Kidney tubule cell (primary cell): ENCODE measurements around the gene EPHB3.
A peak's percentile ranks its signal among the peaks of the same experiment; 100 is the strongest.

ENCODE experiments used
- DNase-seq: peaks from one replicate; pipeline ENCODE4 v3.0.0-alpha.2; 2018; ENCODE audit warnings: low spot score

EPHB3 gene

DNA sequence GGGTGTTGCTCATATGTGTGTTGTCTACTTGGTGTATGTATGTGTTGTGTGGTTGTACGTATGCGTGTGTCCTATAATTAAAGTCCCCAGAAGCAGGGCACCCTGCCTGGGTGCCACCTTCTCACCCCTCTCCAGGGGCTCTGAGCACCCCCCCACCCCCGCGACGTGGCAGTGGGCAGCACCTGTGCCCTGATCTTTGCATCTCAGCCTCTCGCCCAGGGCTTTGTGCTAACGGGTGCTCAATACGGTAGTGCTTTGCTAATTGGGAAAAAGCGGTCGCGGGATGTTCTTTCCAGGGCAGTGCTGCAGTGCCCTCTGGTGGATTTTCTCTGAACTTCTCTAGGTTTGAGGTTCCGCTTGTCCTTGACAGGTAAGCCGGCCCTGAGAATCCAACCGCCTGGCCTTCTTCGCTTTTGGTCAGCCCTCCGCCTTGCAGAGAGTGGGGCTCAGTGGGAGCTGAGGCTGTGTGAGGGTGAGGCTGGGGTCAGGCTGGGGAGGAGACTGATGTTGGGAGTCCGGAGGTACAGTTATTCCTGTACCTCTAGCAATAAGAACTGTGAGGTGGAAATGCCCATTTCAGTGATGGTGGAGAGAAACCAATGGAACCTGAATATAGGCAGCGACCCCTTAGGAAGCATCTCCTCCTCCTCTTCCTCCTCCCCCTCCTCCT, 17.6 kb upstream of the EPHB3 start:
- DNase-seq = peak; percentile 81

DNA sequence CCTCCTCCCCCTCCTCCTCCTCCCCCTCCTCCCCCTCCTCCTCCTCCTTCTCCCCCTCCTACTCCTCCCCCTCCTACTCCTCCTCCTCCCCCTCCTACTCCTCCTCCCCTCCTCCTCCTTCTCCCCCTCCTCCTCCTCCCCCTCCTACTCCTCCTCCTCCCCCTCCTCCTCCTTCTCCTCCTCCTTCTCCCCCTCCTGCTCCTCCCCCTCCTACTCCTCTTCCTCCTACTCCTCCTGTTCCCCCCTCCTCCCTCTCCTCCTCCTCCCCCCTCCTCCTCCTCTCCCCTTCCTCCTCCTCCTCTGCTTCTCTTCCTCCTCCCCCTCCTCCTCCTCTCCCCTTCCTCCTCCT, 17.1 kb upstream of the EPHB3 start:
- no peak for DNase-seq

DNA sequence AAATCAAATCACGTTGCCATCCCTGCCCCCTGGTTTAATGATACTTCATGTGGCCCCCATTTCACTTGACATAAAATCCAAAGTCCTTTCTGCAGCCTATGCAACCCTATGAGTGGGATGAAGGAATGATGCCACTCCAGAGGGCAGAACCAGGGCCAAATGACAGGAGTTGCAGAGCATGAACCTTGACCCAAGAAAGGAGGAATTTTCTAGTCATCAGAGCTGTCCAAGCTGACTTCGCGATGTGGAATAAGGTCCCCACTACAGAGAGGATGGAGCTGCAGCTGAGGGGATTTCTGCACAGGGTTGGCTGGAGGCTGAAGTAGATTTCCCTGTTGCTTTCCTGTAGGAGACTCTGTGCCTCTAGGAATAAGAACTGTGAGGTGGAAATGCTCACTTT, 15.8 kb upstream of the EPHB3 start:
- DNase-seq = no peak

DNA sequence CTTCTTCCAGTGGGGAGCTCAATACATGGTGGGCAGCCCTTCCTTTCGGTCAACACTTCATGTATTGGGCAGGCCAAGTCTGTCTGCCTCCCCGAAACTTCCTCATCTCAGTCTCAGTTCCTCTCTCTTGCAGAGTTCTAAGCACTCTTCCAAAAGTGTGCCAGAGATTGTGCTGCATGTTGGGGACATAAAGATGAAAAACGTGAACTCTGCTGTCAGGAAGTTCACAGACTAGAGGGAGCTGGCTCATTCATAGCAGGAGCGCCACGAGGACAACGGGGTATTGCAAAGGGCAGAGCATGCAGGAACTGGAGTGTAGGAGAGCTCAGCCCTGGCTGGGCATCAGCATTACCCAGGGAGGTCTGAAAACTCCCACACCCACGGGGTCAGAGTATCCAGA, 15.3 kb upstream of the EPHB3 start:
- DNase-seq = no peak

DNA sequence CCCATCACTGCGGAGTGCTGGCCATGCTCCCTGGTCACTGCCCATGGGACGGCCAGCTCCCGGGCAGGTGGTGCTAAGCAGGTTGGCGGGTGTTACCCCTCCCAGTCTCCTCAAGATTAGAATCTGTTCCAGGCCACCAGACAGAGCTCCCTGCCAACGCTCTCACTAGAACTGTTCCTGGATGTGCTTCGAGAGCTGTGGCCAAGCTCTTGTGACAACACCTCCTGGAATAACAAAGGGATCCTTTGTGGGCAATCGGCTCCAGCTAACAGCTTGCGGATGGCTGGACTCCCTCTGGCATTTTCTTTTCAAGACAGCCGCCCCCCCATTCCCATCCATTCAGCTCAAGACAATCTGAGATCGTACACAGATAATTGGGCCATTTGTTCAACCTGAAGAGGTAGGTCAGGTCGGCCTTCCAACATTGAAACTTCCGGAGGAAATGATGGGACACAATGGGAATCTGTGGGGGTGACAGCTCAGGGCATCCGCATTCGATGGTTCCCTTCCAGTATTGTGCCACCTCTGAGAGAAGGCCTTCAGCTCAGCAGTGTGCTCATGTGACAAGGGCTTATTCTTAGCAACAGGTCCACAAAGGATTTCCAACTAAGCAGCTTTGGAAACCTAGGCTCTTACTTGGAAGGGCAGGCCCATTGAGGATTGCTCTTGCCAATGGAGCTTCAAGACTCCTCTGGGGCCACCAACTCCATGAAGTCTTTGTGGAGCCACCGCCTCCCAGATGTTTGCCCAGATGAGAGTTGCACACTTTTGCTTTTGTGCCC, 11.6 kb upstream of the EPHB3 start:
- no peak for DNase-seq

DNA sequence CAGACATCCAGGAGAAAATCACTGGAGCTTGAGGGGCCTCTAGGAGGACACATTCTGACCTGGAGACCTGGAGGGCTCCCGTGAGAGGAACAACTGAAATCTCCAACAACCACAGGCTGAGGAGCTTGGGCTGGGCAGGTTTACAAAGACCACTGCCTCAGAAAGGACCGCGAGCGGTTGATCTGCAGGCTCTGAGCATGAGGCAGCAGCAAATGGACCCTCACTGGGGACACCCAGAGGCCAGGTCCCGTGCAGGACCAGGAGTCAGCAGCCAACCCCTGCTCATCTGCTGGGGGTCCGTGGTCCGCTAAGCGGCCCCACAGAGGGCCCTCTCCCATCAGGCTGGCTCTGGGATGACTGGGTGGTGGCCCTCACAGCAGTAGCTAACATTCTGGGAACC, 10.5 kb upstream of the EPHB3 start:
- no peak for DNase-seq

DNA sequence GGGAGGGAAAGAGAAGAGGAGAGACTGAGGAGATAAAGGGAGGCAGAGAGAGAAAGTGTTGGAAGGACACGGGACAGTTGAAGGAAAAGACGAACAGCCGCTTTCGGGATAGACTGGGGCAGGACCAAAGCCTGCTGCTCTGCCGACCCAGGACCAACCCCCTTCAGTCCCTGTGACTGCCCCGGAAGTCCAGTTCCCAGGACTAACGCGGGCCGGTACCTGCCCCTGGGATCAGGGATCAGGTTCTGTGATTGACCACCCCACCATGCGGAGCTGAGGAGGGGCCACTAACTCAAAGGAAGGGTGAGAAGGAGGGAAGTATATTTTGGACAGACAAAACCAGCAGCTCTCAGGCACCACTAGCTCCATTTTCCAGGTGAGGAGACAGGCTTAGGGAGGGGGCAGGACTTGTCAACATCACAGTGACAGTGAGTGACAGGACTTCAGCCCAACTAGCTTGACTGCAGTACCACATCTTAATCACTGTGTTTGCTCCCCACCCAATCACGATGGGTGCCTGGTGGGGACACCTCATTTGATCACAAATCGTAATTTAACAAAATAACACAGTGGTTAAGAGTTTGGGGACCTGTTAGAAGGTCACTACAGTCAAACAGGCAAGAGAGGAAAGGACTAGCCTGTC, 9.8 kb upstream of the EPHB3 start:
- DNase-seq = no peak

DNA sequence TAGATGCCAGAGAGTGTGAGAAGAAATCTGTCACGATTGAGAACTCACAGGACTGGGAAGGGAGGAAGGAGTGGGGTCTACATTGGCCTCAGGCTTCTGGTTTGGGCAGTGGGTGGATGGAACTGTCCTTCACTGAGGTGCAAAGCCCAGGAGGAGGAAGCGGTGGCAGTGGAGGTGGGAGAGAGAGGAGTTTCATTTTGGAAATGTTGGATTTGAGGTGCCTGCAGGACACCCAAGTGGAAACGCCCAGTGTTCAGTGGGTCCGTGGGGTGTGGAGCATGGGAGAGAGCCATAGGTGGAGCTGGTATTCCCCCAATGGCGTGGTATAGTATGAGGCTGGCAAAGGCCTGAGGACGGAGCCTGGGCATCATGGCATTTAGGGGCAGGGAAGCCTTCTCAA, 9.3 kb upstream of the EPHB3 start:
- no peak for DNase-seq

DNA sequence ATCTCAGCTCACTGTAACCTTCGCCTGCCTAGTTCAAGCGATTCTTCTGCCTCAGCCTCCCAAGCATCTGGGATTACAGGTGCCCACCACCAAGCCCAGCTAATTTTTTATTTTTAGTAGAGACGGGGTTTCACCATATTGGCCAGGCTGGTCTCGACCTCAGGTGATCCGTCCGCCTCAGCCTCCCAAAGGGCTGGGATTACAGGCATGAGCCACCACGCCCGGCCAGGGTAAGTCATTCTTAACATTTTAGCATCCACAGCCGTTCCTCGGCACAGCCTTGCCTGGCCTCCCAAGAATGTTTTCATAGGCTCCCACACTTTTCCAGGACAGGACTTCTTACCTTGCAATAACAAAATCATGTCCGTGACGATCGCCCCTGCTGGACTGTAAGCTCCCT, 8.7 kb upstream of the EPHB3 start:
- no peak for DNase-seq

DNA sequence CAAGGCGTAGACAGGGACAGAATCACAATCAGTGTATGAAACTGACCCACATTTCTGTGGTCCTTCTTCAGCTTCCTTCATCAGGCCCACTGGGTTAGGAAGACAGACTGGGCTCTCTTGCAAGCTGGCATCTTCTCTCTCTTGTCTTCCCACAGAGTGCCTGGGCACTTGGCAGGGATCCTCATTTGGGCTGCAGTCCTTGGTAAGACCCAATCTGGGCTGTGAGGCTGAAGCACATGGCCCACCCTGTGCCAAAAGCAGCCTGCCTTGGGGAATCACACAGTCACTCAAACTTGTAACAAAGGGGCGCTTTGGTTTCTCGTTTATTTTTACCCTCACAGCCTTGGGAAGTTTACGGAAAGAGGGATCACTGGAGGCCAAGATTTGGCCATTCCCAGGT, 8.2 kb upstream of the EPHB3 start:
- no peak for DNase-seq

DNA sequence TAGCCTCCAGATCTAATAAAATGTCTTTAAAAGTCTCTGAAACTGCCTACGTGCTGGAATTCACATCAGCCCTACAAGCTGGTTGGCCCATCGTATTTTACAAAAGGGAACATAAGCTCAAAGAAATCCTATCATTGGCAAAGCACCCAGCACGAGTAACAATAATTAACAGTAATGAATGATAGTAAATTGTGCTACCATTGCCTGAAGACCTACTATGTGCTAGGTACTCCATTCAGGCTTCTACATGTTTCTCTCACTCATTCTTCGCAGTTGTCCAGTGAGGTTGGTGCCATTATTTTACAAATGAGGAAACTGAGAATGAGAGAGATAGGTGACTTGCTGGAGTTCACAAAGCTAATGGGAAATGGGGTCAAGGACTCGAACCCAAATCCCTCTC, 7.1 kb upstream of the EPHB3 start:
- no peak for DNase-seq

DNA sequence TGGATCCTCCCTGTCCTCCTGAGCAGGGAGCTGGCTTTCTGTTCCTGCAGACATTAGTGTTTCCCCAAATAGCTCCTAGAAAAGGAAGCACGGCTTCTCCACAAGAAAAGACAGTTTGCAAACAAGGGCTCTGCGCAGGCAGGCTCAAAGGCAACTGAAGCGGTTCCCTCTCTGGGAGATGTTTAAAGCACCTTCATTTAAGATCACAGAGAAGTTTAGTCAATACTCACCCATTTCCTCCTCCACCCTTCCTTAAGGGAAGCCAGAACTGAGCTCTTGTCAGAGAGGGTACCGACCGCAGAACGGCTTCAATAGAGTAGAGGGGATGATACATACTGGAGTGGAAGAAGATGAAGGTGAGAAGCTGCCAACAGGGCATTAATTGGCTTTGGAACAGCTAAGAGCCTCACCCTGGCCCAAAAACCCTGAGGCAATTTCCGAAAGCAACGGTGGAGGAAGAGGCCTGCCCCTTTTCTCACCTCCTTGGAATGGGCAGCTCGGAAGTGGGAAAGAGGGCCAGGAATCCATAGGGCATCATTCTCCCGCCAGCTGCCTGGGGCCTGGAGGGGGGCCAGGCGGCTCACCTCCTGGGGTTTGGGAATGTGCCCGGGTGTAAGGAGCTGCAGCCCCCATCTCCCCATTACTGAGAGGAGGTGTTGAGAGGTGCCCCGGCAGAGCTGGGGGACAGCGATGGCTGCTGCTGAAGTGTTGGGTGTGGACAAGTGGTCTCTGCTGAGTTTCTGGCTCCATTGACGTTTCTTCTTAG, 4.8 kb upstream of the EPHB3 start:
- no peak for DNase-seq

DNA sequence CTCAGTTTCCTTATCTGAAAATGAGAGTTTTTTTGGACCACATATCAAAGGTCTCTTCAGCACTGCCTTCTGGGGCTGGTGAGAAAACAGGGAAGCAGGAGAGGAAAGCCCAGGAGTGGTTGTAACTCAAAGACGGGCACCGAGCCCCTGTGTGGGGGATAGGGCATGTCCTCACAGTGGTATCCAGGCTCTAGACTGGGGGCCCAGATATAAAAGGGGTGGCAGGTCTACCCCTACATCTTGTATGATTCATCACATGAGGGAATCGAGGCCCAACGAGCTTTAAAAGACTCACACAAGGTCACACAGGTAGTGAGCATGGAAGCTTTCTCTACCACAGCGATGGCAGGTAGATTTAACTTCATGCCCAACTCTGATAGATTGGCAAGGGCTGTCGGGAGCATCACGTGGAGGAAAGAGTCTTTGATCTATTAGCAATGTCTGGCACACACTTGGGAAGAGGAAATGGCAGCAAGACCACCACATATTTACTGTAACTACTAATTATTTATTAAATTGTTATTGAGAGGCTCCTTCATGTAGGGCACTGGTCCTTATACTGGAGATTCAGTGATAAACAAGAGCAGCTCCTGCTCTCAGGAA, 4.1 kb upstream of the EPHB3 start:
- no peak for DNase-seq

DNA sequence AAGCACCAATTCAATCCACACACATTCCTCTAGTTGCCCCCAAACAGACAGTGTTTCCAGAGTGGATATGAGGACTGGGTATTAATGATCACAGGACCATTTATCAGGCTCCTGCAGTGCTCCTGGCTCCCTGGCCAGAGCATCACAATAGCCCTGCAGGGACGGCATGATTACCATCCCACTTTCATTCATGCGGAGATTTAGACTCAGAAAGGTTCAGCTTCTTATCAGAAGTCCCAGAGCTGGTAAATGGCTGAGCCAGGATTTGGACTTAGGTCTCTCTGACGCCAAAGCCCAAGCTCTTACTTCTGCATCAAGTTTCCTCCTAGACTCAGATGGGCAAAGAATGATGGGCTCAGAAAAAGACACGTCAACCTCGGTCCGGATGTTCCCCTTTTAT, 2.9 kb upstream of the EPHB3 start:
- no peak for DNase-seq

DNA sequence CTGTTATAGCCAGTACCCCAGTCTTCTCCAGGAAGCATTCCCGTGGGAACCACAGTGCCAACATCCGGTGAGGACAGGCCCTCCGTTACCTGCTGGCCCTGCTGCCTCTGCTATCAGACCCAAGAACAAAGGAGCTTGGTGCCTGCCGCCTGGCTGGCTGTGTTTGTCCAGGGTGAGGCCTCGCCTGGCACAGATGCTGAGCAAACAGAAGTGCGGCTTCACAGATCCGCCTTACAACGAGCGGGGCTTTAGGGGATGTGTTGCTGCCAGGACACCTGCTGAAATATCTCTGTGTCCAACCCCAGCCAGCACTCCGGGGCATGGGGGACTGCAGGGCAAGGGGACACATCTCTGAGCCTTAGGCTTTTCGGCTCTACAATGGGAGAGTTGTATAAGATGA, 2.2 kb upstream of the EPHB3 start:
- DNase-seq = no peak

DNA sequence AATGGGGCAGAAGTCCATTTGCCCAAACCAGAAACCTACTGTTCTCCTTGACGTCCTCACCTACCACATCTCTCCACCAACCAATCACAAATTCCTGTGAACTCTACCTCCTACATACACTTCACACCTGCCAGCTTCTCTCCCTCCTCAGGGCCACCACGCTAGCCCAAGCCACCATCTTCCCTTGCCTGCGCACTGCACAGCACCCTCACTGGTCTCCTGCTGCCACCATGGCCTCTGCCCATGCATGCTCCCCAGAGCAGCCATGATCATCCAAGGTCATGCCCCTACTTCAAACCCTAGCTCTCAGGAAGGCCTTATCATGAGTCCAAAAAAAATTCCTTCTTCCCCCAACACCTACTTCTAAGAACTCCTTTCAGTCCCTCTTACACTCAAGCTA, 1.1 kb upstream of the EPHB3 start:
- DNase-seq = no peak

DNA sequence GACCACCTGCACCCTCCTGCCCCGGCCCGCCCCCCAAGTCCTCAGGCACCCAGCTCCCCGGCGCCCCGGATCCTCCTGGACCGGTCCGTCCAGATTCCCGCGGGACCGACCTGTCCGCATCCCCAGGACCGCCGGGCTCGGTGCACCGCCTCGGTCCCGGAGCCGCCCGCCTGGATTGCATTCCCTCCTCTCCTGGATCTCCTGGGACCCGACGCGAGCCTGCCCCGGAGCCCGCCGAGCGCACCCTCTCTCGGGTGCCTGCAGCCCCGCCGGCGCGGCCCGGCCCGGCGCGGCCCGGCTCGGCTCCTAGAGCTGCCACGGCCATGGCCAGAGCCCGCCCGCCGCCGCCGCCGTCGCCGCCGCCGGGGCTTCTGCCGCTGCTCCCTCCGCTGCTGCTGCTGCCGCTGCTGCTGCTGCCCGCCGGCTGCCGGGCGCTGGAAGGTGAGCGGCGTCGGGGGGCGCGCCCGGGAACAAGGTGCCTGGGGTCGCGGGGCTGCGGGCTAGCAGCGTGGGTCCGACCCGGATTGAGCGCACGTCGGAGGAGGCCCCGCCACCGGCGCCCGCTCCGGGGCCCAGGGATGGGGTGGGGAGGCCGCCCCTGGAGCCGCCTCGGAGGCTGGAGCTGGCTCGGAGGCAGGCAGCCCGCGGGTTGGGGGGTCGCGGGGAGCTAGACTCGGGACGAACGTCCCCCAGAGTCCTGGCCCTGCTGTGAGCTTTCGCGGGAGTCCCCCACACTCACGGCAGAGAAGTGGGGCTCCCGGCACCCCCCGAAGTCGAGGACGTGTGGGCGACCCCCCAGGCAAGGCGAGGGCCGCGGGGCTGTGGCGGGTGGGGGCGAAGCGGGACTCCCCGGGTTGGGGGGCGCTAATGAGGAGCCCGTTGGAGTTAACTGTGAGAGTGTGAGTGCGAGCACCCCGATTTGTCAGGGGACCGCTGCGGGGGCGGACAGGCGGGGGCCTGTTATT, 610 bp downstream of the EPHB3 start:
- DNase-seq = no peak

DNA sequence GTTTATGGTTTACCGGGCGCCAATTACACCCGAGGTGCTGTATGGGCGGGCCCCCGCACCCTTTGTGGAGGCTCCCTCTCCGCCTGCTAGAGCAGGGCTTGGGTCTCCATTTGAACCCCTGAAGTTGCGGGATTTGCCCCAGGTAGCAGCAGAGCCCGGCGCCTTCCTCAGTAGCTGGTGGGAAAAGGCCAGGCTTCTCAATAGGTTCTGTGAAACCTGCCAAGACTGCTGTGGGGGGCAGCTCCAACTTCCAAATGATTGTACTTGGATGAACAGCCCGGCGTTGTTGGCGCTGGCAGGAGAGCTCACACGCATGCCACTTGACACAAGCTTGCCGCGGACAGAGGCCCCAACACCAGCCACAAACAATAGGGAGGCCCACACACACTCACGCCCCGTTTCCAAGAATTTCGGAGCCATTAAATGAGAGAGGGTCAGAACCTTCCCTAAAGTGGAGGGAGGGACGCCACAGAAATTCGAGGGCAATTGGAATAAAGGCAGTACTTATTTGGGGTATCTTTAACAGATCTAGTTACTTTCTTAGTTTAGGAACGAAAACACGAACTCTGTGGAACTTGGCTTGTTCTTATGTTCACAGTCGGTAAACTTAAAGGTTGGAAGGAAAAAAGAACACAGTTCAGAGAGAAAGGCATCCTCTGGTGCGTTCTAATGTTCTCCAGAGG, 1.4 kb downstream of the EPHB3 start:
- DNase-seq = no peak

DNA sequence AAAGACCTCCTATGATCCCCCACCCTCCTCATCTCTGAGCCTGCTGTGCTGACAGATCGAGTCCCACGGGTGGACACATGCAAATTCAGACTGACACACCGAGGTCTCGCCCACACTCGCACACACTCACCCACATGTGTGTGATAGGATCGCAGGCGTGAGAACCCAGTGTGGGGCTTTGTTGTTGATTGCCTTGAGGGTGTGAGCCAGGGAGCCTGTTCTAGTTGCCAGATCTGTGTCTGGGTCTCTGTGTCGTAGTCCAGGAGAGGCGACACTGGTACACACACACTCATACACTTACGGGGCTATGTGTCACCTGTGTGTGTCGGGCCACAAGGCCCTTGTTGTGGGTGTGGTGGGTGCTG, 2.0 kb downstream of the EPHB3 start:
- no peak for DNase-seq

DNA sequence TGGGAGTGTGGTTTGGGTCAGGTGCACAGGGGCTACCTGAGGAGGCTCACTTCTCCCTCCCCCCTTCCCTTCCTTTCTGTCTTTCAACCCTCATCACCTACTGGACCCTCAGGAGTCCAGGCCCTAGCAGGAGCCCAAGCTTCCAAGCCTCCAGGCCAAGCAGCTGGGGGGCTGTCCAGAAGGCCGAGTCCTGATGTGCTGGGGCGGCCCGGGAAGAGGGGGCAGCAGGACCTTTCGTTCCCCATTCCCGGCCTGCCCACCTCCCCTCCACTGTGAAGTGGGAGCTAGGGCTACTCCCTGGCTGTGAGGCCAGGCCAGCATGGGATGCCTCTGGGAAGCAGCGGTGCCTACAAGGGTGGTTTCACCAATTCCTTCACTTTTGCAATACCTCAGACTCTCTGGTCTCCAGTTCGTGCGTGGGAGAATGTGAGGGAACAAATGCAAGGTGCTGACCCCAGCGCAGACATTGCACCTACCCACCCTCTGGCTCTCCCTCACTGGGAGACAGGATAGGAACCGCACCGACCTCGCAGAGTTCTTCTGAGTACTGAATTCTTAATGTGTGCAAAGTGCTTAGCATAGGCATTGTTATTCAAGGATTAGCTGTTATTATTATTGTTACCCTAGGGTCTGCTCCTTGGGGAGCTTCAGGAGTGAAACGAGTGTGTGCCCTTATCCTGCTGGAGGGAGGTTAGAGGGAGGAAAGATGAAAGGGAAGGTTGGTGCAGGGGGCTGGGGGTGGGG, 2.5 kb downstream of the EPHB3 start:
- DNase-seq = no peak
